GM11168 (cell line): ENCODE results near the gene LRBA.
"Not testable (repeated sequence)": the region's sequence is repeated elsewhere in the genome, so short reads cannot be mapped to it uniquely, and the experiment has no call there.

ENCODE experiments used
- in situ Hi-C: fragments of 300-500 bp; cut with MboI; formaldehyde crosslinking; loops from one replicate; pipeline ENCODE4 v1.12.0; 2022; ENCODE audit warnings: low sequenced_read_pairs; ENCODE audit not compliant: unreplicated experiment

LRBA gene

DNA sequence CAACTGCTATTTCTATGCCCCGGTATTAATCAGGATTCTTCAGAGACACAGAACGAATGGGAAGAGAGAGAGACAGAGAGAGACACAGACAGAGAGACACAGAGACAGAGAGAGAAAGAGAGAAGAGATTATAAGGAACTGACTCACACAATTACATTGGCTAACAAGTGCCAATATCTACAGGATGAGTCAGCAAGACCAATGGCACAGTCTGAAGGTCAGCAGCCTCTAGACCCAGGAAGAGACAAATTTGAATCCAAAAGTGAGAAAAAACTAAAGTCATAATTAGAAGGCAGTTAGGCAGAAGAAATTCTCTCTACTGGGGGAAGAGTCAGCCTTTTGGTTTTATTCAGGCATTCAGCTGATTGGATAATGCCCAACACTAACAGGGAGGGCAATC lies 245.8 kb downstream of the LRBA start:
- in situ Hi-C loops = no loop called here

DNA sequence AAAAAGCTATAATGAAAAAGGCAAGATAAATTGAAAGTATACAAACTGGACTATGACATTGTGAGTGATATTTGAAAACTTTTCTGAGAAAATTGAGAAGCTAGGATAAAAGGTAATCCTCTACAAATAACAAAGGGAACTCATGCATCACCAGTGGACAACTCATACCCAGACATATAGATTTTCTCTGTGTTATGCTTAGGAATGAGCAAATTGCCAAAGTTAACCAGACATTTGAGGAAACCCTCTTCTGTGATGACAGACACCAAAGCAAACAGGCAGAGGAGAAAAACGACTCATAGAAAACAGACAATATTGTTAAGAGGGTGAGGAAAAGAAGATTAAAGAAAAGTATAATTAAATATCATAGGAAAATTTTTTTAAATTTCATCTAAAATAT lies 246.6 kb downstream of the LRBA start:
- in situ Hi-C loops = no loop called here

DNA sequence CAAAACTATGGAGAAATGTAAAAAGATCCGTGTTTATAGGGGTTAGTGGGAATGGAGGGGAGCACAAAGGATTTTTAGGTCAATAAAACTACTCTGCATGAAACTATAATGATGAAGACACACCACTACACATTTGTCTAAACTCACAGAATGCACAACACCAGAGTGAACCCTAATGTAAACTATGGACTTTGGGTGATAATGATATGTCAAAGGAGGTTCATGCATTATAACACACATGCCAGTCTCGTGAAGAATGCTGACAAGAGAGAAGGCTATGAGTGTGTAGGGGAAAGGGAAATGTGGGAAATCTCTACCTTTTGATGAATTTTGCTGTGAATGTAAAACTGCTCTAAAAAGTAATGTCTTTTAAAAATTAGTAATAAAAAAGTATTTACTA lies 249.9 kb downstream of the LRBA start:
- in situ Hi-C loops = no loop called here

DNA sequence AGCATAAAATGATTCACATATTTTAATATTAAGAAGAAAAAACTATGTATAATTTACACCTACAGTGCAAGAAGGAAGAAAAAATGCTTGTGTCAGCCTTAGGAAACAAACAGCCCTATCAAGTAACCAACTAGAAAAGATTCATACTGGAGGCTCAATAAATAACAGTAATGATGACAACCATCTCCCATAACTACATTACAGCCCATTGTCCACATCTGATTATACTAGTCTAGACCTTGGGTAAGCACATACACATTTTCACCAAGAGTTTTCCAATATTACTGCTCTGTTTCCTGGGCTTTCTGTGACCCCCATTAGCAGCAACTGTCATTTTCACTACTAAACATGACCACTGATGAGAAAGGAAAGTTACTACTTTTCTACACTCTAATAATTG lies 263.4 kb downstream of the LRBA start:
- in situ Hi-C loops = no loop called here

DNA sequence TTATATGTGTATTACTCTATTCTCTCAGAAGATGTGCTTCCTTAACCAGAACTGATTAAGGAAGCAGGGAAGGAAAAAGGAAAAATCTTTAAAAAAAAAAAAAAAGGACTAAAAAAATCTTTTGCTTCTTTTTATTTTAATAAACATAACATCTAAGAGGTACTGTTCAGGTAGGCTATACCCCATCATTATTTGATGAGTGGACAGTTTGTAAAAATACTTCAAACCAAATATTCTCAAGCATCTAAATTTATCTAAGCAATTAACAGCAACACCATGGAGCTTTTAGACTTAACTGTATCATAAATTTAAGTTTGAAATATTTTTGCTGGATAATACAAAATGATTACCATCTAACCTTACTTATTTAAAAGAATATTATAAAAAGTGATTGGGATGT lies 264.3 kb downstream of the LRBA start:
- in situ Hi-C loops = no loop called here

DNA sequence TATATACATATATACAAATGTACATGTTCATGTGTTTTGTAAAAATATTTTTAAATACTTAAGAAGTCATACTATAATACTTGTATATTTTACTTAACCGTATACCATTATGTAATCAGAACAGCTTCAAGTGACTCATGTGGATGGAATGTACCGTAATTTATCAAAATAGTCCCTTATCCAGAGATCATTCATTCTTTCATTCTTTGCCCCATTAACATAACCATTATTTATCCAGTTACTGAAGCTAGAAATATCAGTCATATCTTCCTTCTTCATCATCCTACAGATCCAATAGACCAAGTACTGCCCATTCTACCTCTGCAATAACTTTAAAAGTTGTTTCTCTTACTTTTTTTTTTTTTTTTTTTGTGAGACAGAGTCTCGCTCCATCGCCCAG lies 268.9 kb downstream of the LRBA start:
- in situ Hi-C loops = no loop called here

DNA sequence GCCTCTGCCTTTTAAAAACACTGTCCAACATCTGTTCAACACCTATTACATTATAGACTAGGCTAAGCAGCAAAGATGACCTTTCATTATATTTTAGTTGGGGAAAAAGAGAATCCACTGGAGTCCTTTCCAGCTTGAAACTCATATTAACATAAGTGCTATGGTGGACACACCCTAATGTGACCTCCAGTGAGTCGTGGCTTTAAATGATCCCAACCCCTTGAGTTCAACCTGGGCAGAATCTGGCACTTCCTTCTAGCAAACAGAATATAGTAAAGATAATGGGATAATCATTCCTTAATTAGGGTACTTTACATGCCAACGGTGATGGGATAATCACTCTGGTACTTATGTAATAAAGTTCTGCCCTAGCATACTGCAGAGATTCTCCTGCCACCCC lies 270.5 kb downstream of the LRBA start:
- in situ Hi-C loops = no loop called here

DNA sequence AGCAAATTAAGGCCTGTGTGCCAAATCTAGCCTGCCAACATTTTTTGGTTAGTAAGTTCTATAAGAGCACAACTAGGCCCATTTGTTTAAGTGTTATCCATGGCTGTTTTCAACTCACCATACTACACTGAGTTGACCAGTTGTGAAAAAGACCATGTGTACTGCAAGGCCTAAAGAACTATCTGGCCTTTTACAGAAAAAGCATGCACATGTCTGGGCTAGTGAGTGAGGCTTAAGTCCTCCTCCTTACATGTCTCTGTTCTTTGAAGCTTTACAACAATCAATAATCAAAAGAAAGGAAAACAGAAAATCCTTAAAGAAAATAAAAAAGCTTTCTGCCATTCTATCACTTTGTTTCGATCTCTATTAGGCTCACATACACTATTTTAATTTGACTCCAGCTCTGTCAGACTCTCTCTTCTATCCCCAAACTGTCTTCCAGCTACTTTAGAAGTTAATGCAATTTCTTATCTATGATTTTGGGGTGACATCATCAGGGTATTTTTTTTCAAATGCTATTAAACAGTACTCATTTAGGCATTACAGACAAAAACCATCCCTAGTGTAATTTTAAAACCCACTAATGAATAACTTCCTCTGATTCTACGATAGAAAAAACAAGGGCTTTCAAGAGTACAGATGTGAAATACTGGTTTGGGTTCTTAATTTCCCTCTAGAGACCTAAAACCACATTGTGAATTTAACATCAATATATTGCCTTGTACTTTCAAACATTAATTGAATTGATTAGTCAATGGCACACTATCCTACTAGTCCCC lies 271.3 kb downstream of the LRBA start:
- in situ Hi-C loops = no loop called here

DNA sequence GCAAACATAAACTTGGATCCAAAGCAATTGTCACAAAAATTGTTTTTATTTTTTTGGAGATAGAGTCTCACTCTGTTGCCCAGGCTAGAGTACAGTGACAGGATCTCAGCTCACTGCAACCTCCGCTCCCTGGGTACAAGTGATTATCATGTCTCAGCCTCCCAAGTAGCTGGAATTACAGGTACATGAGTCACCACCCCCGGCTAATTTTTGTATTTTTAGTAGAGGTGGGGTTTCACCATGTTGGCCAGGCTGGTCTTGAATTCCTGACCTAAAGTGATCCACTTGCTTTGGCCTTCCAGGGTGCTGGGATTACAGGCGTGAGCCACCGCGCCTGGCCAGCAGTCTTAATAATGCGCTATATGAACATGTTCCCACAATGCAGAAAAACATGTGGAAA lies 272.2 kb downstream of the LRBA start:
- in situ Hi-C loops = not testable (repeated sequence)

DNA sequence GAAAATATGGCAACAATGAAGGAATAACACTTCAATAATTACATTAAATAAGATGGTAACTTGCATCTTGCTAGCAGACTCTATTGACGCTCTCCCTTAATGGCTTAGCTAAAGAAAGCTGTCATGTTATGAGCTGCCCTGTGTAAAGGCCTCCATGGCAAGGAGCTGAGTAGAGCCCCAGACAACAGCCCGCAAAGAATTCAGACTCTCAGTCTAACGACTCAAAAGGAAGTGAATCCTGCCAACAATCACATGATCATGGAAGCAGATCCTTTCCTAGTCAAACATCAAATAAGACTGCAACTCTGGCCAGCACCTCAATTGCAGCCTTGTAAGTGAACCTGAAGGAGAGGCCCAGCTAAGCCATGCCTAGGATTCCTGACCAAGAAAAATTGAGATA lies 275.5 kb downstream of the LRBA start:
- in situ Hi-C loops = no loop called here

DNA sequence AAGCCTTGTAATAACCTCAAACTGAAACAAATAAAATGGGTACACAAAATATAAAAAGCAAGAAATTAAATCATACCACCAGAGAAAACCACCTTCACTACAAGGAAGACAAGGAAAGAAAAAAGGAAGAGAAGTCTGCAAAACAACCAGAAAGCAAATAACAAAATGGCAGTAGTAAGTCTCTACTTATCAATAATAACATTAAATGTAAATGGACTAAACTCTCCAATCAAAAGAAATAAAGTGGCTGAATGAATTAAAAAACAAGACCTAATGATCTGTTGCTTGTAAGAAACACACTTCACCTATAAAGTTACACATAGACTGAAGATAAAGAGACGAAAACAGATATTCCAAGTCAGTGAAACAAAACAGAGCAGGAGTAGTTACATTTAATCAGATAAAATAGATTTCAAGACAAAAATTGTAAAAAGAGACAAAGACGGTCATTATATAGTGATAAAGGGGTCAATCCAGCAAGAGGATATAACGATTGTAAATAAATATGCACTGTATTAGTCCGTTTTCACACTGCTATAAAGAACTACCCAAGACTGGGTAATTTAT lies 289.0 kb downstream of the LRBA start:
- in situ Hi-C loops = no loop called here

DNA sequence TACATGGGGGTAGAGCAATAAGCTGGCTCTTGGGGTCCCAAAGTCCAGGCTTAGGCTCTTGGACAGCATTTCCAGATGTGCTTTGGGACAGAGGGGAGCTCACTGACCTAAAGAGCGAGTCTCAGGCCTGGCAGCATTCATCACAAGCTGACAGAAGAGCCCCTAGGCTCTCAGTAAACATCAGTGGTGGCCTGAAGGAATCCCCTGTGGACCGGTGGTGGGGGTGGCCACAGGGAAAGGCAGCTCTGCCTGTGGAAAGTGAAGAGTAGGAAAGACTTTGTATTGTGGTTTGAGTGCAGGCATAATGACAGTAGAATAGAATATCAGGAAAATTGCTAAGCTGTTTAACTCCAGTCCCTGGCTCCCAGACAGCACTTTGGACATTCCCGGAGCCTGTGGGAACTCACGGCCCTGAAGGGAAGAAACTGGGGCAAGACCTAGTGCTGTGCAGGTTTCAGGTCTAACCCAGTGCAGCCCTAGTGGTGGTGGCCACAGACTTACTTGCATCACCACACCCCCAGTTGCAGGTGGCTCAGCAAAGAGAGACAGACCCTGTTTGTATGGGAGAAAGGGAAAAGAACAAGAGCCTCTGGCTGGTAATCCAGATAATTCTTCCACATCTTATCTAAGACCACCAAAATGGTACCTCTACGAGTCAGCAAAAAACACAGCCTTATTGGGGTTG lies 291.2 kb downstream of the LRBA start:
- in situ Hi-C loops = no loop called here

DNA sequence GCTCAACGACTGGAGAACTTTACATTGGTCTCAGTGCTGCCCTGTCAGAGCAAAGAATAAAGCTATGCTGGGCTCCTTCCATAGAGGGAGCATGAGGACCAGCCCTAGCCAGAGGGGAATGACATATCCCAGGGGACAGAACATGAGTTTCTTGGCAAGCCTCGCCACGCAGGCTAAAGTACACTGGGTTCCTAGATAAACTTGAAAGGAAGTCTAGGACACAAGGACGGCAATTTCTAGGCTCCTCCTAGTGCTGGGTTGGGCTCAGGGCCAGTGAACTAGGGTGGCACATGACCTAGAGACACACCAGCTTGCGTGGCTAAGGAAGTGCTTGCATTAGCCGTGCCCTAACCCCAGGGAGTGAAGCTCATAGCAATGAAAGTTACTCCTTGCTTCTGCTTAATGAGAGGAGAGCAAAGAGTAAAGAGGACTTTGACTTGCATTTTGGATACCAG lies 292.1 kb downstream of the LRBA start:
- in situ Hi-C loops = no loop called here

DNA sequence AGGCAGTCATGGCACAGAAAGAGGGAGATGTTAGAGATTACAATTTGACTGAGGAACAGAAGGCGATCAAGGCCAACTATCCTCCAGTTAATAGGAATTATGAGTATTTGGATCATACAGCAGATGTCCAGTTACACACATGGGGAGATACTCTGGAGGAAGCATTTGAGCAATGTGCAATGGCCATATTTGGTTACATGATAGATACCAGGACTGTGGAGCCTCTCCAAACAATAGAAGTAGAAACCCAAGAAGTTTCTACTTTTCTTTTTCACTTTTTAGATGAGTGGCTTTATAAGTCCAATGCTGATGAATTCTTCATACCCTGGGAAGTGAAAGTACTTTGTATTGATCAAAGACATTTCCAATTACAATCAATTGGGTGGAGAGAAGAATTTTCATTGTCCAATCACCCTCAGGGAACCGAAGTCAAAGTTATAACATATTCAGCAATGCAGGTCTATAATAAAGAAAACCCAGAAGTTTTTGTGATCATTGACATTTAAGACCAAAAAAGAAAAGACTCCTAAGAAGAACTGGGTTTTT lies 294.0 kb downstream of the LRBA start:
- in situ Hi-C loops = no loop called here

DNA sequence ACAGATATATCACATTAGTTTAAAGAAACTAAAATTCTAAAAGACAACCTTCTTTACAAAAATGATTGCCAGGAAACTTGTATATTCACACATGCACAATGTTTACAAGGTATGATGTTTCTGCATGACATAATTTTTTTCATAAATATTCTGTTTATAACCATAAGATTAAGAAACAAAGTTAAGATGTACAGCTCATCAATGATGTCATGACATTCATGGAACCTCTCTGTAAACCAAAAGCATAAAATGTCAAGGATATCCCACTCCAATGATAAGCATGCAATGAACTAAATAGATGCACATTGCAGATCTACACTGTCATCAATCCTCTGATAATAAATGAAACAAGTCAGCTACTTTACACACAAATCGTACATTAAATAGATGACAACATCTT lies 297.1 kb downstream of the LRBA start:
- in situ Hi-C loops = no loop called here

DNA sequence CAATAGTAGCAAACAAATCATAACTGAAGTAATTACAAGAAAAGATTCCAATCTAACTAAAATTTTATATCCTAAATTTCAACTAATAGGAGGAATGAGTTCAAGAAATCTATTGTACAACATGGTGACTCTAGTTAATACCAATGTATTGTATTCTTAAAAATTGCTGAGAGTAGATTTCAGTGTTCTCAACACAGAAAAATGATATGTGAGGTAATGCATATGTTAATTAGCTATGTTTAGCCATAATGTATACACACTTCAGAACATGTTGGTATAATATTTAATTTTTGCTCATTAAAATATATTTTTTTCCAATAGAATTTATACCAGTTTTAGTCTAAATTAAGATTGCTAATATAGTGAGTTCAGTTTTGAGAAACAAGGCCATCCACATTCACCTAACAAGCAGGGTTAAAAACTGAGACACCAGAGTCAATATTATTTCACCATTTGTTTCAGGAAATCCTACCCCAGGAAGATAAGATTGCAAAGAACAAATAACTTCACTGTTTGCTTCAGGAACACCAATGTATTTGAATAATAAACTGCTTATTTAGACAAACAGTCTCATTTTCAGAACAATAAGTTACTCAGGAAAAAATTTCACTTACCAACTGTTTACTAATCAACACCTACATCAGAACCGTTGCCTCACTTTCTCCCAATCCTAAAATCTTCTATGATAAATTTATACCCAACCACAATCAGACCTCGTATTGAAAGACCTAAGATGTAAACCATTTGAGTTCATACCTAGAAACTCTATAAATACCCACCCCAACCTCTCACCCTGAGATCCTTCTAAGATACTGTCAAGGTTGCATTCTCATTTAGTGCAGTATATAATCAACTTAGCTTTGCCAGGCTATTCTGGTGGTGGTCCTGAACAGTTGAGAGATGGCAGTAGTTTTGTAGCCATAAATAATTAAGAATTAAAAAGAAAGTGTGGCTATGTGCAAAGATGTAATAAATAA lies 300.3 kb downstream of the LRBA start:
- in situ Hi-C loops = no loop called here

DNA sequence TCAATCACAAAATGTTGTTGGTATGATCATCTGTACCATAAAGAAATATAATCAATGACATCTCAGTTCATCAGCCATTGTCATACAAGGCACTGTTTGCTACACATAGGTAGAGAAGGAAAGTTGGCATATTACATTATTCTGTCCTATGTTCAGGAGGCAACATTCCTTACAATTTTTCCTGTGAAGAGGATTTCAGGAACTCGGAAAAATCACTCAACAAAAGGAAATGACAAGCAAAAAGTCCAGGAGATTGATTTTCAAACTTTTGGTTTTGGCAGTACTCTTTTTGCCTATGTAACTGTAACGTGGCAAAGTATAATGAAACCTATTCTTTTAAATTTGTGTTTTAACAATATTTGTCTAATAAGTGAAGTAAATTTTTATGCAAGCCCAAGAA lies 301.8 kb downstream of the LRBA start:
- in situ Hi-C loops = no loop called here

DNA sequence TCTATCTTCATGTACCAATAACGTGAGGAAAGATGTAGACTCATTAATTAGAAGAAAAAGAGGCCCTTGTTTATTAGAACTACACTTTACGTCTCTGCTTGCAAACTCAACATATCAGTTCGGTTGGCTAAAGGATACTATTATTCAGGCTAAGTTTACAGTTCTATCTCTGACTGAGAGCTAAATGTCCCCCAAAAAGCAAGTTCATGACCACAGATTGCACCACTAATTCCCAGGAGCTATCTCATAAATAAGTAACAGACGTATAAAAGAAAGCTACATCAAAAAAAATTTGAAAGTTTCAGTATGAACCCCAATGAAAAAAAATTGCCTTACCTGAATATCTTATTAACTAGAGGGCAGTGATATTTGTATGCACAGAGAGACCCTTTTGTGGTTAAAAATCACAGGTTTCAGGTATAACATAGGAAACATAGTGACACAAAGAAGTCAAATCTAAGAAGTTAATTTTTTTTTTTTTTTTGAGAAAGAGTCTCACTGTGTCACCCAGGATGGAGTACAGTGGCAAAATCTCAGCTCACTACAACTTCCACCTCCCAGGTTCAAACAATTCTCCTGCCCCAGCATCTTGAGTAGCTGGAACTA lies 304.2 kb downstream of the LRBA start:
- in situ Hi-C loops = no loop called here

DNA sequence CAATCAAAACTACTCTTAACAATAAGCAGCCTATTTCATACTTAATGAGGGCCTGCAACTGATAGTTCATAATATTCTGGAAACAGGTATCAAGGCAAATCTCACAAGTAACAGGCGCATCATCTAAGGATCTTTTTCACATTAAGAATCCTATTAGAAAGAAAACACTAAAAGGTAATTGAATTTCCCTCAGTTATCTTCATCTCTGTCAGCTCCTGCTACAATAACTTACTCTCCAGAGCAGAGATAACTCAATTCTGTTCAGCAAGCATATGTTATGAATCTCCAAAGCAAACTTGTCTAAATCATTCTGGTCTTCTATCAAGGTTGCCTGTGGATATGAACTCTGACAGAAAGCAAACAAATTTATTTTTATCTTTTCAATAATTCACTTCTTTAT lies 307.1 kb downstream of the LRBA start:
- in situ Hi-C loops = no loop called here

DNA sequence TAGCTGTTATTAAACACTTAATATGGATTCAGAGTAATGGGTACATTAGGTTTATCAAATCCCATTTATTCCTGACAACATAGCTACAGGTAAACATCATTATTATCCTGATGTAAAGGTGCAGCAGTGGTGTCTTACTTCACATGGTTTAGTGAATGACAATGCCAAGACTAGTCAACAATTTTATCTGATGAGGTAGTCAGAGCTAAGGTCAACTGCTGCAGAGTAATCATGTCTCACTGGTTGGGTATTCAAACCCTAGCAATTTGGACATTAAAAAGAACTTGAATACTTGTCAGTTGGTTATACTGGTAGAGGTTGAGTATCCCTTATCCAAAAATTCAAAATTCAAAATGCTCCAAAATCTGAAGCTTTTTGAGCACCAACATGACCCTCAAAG lies 315.5 kb downstream of the LRBA start:
- in situ Hi-C loops = no loop called here
